HCT116 (cell line): ENCODE results near the gene CLEC17A. TPM values are rescaled to one million over a fixed set of nuclear protein-coding genes. Genes with fewer than 3 reads are reported as not detected.

Source experiments
- ATAC-seq: fragments of 200-7000 bp; cut with Tn5 transposase; 2 replicates; pipeline ENCODE4 v1.9.1; 2020; ENCODE audit warnings: mild to moderate bottlenecking, moderate library complexity
- BruUV-seq: library from RNA; stranded (reverse); fragments of 400-500 nt; replicated peaks from 2 replicates; lab custom pipeline; 2021; lab: Mats Ljungman, UMichigan
- CTCF ChIA-PET: fragments of 300-600 bp; sonication (Branson Sonifier 250); formaldehyde crosslinking; loops from one replicate; lab custom pipeline; 2021; ENCODE audit warnings: antibody characterized with exemption; lab: Charles Lee
- POLR2A ChIA-PET: fragments of 300-600, 350-600 bp; sonication (Branson Sonifier 250); formaldehyde crosslinking; loops from one replicate; lab custom pipeline; 2021; ENCODE audit warnings: antibody characterized with exemption; lab: Charles Lee
- RAD21 ChIA-PET, 2 experiments: fragments of 300-600 bp; sonication (Branson Sonifier 250); formaldehyde crosslinking; loops; one replicate each; lab custom pipeline; 2023; ENCODE audit warnings: low total read pairs in 2 of 2; ENCODE audit not compliant: uncharacterized antibody in 2 of 2, unreplicated experiment in 2 of 2, low non-redundant PET in 1 of 2; lab: Charles Lee
- DNase-seq: peaks from one replicate; pipeline ENCODE4 v3.0.0-alpha.2; 2010; ENCODE audit warnings: low read depth, low spot score
- H2AFZ ChIP-seq: fragments of 200-600 bp; shearing (Covaris generic), sonication (generic); 2 replicates; pipeline ENCODE4 v1.6.1; 2017; ENCODE audit warnings: low read depth, mixed run types, mixed read lengths, antibody characterized with exemption, low read length; ENCODE audit not compliant: poor library complexity, severe bottlenecking
- H3K27ac ChIP-seq: 2 replicates; pipeline ENCODE4 v1.5.1; 2012; ENCODE audit warnings: low read depth, low read length
- H3K27me3 ChIP-seq: fragments of 200-600 bp; sonication (generic); 2 replicates; pipeline ENCODE4 v1.6.1; 2016; ENCODE audit warnings: mixed run types, low read length, mixed read lengths; ENCODE audit not compliant: insufficient read depth
- H3K36me3 ChIP-seq, 2 experiments: fragments of 200-500 bp in 1 of 2; fragments of 200-600 bp in 1 of 2; sonication (Bioruptor generic) in 1 of 2; sonication (generic) in 1 of 2; 2 replicates each; pipeline versions ENCODE4 v1.5.1 to v1.6.1; 2014 to 2016; ENCODE audit warnings: low read length in 2 of 2, inconsistent platforms in 1 of 2, mixed read lengths in 1 of 2, mixed run types in 1 of 2; ENCODE audit not compliant: insufficient read depth in 2 of 2, control insufficient read depth in 1 of 2
- H3K4me1 ChIP-seq, 2 experiments: fragments of 200-600 bp in 1 of 2; sonication (generic) in 1 of 2; 2 replicates each; pipeline versions ENCODE4 v1.5.1 to v1.6.1; 2012 to 2017; ENCODE audit warnings: low read length in 2 of 2, inconsistent platforms in 1 of 2, mild to moderate bottlenecking in 1 of 2, mixed read lengths in 1 of 2, mixed run types in 1 of 2, moderate library complexity in 1 of 2; ENCODE audit not compliant: insufficient read depth in 2 of 2, control insufficient read depth in 1 of 2
- H3K4me2 ChIP-seq: fragments of 200-600 bp; sonication (generic); 2 replicates; pipeline ENCODE4 v1.6.1; 2017; ENCODE audit warnings: mixed run types, low read length, mixed read lengths
- H3K4me3 ChIP-seq, 2 experiments: fragments of 200-600 bp in 1 of 2; sonication (generic) in 1 of 2; replicated peaks in 1 of 2; 2 replicates each; pipeline ENCODE4 v1.5.1; 2011 to 2016; ENCODE audit warnings: low read length in 2 of 2, control low read depth in 1 of 2, low read depth in 1 of 2, mild to moderate bottlenecking in 1 of 2, mixed read lengths in 1 of 2, mixed run types in 1 of 2
- H3K79me2 ChIP-seq: fragments of 200-600 bp; sonication (generic); 2 replicates; pipeline ENCODE4 v1.6.1; 2017; ENCODE audit warnings: mild to moderate bottlenecking, mixed run types, low read length, moderate library complexity, mixed read lengths; ENCODE audit not compliant: insufficient read depth
- H3K9ac ChIP-seq: fragments of 200-600 bp; sonication (generic); 2 replicates; pipeline ENCODE4 v1.6.1; 2016; ENCODE audit warnings: low read length, mixed read lengths
- H3K9me2 ChIP-seq: fragments of 200-600 bp; sonication (generic), shearing (Covaris generic); 2 replicates; pipeline ENCODE4 v1.6.1; 2017; ENCODE audit warnings: mixed run types, mild to moderate bottlenecking, moderate library complexity; ENCODE audit not compliant: insufficient read depth
- H3K9me3 ChIP-seq, 2 experiments: fragments of 200-500 bp in 1 of 2; fragments of 200-600 bp in 1 of 2; sonication (Bioruptor generic) in 1 of 2; sonication (generic) in 1 of 2; 2 replicates each; pipeline ENCODE4 v1.6.1; 2014 to 2017; ENCODE audit warnings: low read length in 2 of 2, mixed read lengths in 2 of 2, inconsistent platforms in 1 of 2, low read depth in 1 of 2, mild to moderate bottlenecking in 1 of 2, mixed run types in 1 of 2, moderate library complexity in 1 of 2; ENCODE audit not compliant: control insufficient read depth in 1 of 2, insufficient read depth in 1 of 2
- H4K20me1 ChIP-seq: fragments of 200-600 bp; sonication (generic), shearing (Covaris generic); 2 replicates; pipeline ENCODE4 v1.6.1; 2017; ENCODE audit warnings: mixed run types, mild to moderate bottlenecking, moderate library complexity; ENCODE audit not compliant: insufficient read depth
- MAX ChIP-seq: IDR thresholded peaks from 2 replicates; pipeline ENCODE4 v1.6.1; 2012
- intact Hi-C: fragments of 100-400 bp; cut with micrococcal nuclease; formaldehyde crosslinking; loops from 2 replicates; pipeline ENCODE4 v1.10.0; 2022
- total RNA-seq: library from RNA; stranded (reverse); gene quantifications from one replicate; pipeline ENCODE4 v1.2.1, GENCODE V29; 2021; ENCODE audit not compliant: unreplicated experiment

Gene CLEC17A
- total RNA-seq, 1 experiment from 2014 or later = not detected

GRCh38 chr19:14661372-14661924 is 78.6 kb downstream of the CLEC17A start:
- H2AFZ ChIP-seq = no peak overlapping the region
- no TSS peak for BruUV-seq

More at GRCh38 chr19:14661372-14661924, 78.6 kb downstream of the CLEC17A start:
- no peaks in the 10 kb centered on the region for H3K9me2 ChIP-seq
- no peak overlapping the region for H3K4me2 ChIP-seq
- no peak overlapping the region for H3K9ac ChIP-seq
- no peak overlapping the region for H3K4me3 ChIP-seq
- RAD21 ChIA-PET = no interaction called here
- H3K9me3 ChIP-seq = no peaks in the 10 kb centered on the region
- ATAC-seq = no peak
- H3K36me3 ChIP-seq = no peaks in the 10 kb centered on the region
- DNase-seq = no peak
- intact Hi-C loops = no loop called here
- no peaks in the 10 kb centered on the region for H3K4me1 ChIP-seq
- TF ChIP-seq MAX = no peak
- no peak overlapping the region for H3K27ac ChIP-seq
- CTCF ChIA-PET = no interaction called here
- H3K79me2 ChIP-seq = no peaks in the 10 kb centered on the region
- no peaks in the 10 kb centered on the region for H4K20me1 ChIP-seq
- H3K27me3 ChIP-seq = no peaks in the 10 kb centered on the region
- POLR2A ChIA-PET = no interaction called here

Other genes starting within 250 kb of the CLEC17A start
- gene ADGRE5, start 201.6 kb upstream of the CLEC17A start, total RNA-seq = 98.1 TPM
- 152 TPM for gene DDX39A, start 163.7 kb upstream of the CLEC17A start, total RNA-seq
- 248 TPM for gene PKN1, start 149.8 kb upstream of the CLEC17A start, total RNA-seq
- 1.1 TPM for gene PTGER1, start 107.7 kb upstream of the CLEC17A start, total RNA-seq
- 103 TPM for gene GIPC1, start 87.0 kb upstream of the CLEC17A start, total RNA-seq
- gene DNAJB1, start 64.7 kb upstream of the CLEC17A start, total RNA-seq = 175 TPM
- gene TECR, start 53.5 kb upstream of the CLEC17A start, total RNA-seq = 232 TPM
- 167 TPM for gene NDUFB7, start 11.0 kb upstream of the CLEC17A start, total RNA-seq
- not detected for gene ADGRE3, start 91.8 kb downstream of the CLEC17A start, total RNA-seq
- 9.2 TPM for gene ZNF333, start 107.0 kb downstream of the CLEC17A start, total RNA-seq
- 8.4 TPM for gene ADGRE2, start 195.5 kb downstream of the CLEC17A start, total RNA-seq